OCI-LY3 (cell line): ENCODE data around the gene VCL.

ENCODE experiments used
- H2AFZ ChIP-seq: fragments of 200-600, 300-600 bp; shearing (Covaris generic); 2 replicates; pipeline ENCODE4 v1.6.0; 2014; ENCODE audit warnings: antibody characterized with exemption, low read depth, low read length
- H3K27ac ChIP-seq: fragments of 200-600, 300-600 bp; sonication (generic); 2 replicates; pipeline ENCODE4 v1.5.1; 2014; ENCODE audit warnings: mild to moderate bottlenecking, low read length, moderate library complexity, mixed read lengths
- H3K27me3 ChIP-seq: fragments of 200-600, 300-600 bp; sonication (generic); 2 replicates; pipeline ENCODE4 v1.6.1; 2014; ENCODE audit warnings: low read depth, low read length, mixed read lengths
- H3K36me3 ChIP-seq: fragments of 200-600, 300-600 bp; sonication (generic); replicated peaks from 2 replicates; pipeline ENCODE3; 2014; ENCODE audit warnings: low read depth, low read length, mixed read lengths
- H3K4me1 ChIP-seq: fragments of 300-600, 200-600 bp; sonication (generic); 2 replicates; pipeline ENCODE4 v1.6.1; 2014; ENCODE audit warnings: low read length, mixed read lengths
- H3K4me2 ChIP-seq: fragments of 200-600, 300-600 bp; sonication (generic); 2 replicates; pipeline ENCODE4 v1.6.1; 2014; ENCODE audit warnings: low read length, mixed read lengths
- H3K4me3 ChIP-seq: fragments of 300-600, 200-600 bp; sonication (generic); 2 replicates; pipeline ENCODE4 v1.5.1; 2014; ENCODE audit warnings: antibody characterized with exemption, mild to moderate bottlenecking, low read length, moderate library complexity
- H3K79me2 ChIP-seq: fragments of 300-600, 200-600 bp; shearing (Covaris generic); 2 replicates; pipeline ENCODE4 v1.6.1; 2014; ENCODE audit warnings: mild to moderate bottlenecking, low read length, mixed read lengths
- H3K9ac ChIP-seq: fragments of 300-600, 200-600 bp; shearing (Covaris generic); 2 replicates; pipeline ENCODE4 v1.6.0; 2014; ENCODE audit warnings: mild to moderate bottlenecking, low read length, moderate library complexity
- H3K9me3 ChIP-seq: fragments of 200-600, 300-600 bp; shearing (Covaris generic); 2 replicates; pipeline ENCODE4 v1.6.1; 2014; ENCODE audit warnings: low read length, mixed read lengths; ENCODE audit not compliant: insufficient read depth
- H4K20me1 ChIP-seq: fragments of 200-600, 300-600 bp; sonication (generic); 2 replicates; pipeline ENCODE4 v1.6.1; 2016; ENCODE audit warnings: low read length, mixed read lengths; ENCODE audit not compliant: insufficient read depth
- EZH2phosphoT487 ChIP-seq: fragments of 200-600 bp; shearing (Covaris generic); IDR thresholded peaks from 2 replicates; pipeline ENCODE4 v1.6.1; 2018; ENCODE audit warnings: antibody characterized with exemption, mixed run types, low read depth
- TF ChIP-seq, protein P1 (sequence below): fragments of 200-600, 300-600 bp; sonication (generic); IDR thresholded peaks from 2 replicates; pipeline ENCODE4 v1.5.1; 2014; ENCODE audit warnings: antibody characterized with exemption, low read length, low read depth

VCL gene

DNA sequence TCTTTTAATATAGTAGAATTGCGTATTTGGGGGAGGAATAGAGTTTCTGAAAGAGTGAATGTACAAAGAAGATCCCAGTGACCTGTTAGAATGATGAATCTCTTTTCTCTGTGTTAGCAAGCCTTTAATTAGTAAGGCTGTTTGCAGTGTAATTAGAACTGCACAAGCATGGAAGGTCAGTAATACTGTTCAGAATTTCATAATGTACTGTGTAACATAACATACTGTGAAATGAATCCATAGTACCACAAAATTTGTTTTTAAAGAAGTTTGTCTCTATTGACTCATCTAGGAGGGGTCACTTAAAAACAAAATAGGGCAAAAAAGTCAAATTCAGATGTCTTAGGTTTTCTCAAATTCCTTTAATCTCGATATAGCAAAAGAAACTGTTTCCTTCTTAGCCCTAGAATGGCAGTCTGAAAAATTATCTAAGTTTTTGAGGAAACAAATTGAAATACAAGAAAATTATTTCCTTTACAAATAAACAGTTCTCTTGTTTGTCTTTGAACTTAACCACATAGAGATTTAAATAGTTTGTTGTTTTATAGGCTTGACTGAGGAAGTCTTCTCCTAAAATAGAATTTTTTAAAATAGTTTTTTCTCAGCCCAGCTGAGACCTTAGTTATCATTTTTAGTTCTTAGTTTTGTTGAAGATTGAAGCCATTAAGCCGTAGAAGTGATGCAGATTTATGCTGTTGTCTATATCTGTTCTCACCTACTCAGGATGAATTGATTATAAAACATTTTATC lies 165.6 kb downstream of the VCL start:
- H3K4me2 ChIP-seq: no peak overlapping the region
- no peaks in the 10 kb centered on the region for H3K79me2 ChIP-seq
- H2AFZ ChIP-seq: no peak overlapping the region
- H3K27me3 ChIP-seq: no peaks in the 10 kb centered on the region
- H3K4me1 ChIP-seq: peaks cover 9% of the 10 kb centered on the region
- TF ChIP-seq, protein P1, sequence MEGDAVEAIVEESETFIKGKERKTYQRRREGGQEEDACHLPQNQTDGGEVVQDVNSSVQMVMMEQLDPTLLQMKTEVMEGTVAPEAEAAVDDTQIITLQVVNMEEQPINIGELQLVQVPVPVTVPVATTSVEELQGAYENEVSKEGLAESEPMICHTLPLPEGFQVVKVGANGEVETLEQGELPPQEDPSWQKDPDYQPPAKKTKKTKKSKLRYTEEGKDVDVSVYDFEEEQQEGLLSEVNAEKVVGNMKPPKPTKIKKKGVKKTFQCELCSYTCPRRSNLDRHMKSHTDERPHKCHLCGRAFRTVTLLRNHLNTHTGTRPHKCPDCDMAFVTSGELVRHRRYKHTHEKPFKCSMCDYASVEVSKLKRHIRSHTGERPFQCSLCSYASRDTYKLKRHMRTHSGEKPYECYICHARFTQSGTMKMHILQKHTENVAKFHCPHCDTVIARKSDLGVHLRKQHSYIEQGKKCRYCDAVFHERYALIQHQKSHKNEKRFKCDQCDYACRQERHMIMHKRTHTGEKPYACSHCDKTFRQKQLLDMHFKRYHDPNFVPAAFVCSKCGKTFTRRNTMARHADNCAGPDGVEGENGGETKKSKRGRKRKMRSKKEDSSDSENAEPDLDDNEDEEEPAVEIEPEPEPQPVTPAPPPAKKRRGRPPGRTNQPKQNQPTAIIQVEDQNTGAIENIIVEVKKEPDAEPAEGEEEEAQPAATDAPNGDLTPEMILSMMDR: no peak
- TF ChIP-seq EZH2phosphoT487: no peak
- no peak overlapping the region for H3K9ac ChIP-seq
- no peaks in the 10 kb centered on the region for H3K9me3 ChIP-seq
- H3K4me3 ChIP-seq: no peak overlapping the region
- H3K36me3 ChIP-seq: no peaks in the 10 kb centered on the region
- no peak overlapping the region for H3K27ac ChIP-seq
- no peaks in the 10 kb centered on the region for H4K20me1 ChIP-seq

DNA sequence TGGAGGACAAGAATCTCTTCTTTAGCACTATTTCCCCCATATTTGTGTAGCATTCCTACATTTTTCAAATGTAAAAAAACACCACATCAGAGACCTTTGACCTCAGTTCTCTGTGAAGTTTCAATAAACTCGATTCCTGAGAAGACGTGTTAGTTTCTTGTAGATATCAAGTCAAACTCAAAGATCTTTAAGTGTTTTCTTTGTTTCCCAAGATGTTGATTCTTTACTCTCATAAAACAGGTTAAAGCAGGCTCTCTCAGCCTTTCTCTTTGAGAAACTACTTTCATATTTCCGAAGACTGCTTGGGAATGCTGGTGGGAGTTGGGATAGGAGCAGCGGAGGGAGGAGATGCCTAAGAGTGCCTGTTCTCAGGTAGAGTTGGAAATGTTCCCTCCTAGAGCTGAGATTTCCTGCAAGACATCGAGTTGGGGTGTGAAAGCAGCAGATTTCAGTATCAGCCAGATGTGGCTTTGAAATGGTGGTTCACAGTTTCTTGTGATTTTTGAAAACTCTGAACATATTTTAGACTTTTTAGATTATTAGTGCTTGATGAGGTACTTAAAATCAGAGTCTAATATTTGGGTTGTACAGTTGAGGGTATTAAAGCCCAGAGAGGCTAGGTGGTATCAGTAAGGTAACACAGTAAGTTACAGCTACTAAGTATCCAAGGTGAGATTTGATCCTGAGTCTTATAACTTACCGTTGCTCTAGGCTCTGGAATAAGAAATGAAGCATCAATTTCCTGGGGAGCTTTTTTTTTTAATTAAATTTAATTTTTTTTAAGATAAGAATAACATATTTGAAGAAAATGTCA lies 167.0 kb downstream of the VCL start:
- Histone ChIP-seq H4K20me1 (no peaks in the 10 kb centered on the region), H3K9me3 (no peaks in the 10 kb centered on the region), H3K9ac (no peak overlapping the region), H3K4me2 (no peak overlapping the region), H3K36me3 (no peaks in the 10 kb centered on the region), H2AFZ (no peak overlapping the region), H3K27me3 (no peaks in the 10 kb centered on the region), H3K4me3 (no peak overlapping the region), H3K79me2 (no peaks in the 10 kb centered on the region), H3K27ac (no peak overlapping the region), H3K4me1 (peaks cover 9% of the 10 kb centered on the region)
- TF ChIP-seq EZH2phosphoT487: no peak
- TF ChIP-seq, protein P1: no peak

DNA sequence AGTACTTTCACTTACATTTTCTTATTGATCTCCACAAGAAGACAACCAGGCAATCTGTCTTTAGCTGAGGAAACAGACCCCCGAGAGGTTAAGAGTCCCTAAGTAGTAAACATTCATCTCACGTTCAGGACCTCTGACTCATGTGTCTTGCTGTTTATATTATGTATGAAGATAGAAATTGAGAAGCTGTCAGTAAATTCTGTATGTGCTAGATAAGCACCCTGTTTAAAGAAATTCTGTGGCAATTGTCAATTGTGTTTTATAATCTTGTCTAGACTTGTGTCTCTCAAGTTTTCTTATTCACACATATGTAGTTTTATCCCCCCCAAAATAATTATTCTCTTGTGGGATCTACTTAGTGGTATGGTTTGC lies 167.6 kb downstream of the VCL start:
- H3K4me3 ChIP-seq: no peak overlapping the region

DNA sequence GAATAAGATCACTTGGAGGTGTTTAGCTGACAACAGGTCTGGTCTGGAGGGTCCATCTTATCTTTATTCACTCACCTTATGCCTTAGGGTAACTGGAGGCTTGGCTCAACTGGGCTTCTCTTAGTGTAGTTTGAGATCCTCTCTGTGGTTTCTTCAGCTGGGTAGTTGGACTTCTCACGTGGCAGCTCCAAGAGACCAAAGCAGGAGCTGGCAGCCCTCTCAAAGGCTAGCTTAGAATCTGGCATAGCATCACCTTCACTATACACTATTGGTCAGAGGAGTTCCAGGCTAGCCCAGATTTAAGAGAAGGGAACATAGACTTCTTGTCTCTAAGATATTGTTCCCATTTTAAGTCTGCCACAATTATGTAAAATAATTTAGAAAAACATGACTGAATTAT lies 169.5 kb downstream of the VCL start:
- no peak overlapping the region for H3K4me2 ChIP-seq
- H3K27ac ChIP-seq: no peak overlapping the region
- H3K4me3 ChIP-seq: no peak overlapping the region

More for the DNA sequence above, 167.6 kb downstream of the VCL start:
- no peak overlapping the region for H3K9ac ChIP-seq
- H3K4me2 ChIP-seq: no peak overlapping the region
- H3K4me1 ChIP-seq: peaks cover 9% of the 10 kb centered on the region
- H4K20me1 ChIP-seq: no peaks in the 10 kb centered on the region
- no peaks in the 10 kb centered on the region for H3K36me3 ChIP-seq
- H3K79me2 ChIP-seq: no peaks in the 10 kb centered on the region
- TF ChIP-seq, protein P1: no peak
- no peak for TF ChIP-seq EZH2phosphoT487
- H2AFZ ChIP-seq: no peak overlapping the region
- H3K27ac ChIP-seq: no peak overlapping the region
- no peaks in the 10 kb centered on the region for H3K9me3 ChIP-seq
- no peaks in the 10 kb centered on the region for H3K27me3 ChIP-seq

More for the DNA sequence above, 169.5 kb downstream of the VCL start:
- no peaks in the 10 kb centered on the region for H3K79me2 ChIP-seq
- H3K36me3 ChIP-seq: no peaks in the 10 kb centered on the region
- H4K20me1 ChIP-seq: no peaks in the 10 kb centered on the region
- no peak overlapping the region for H3K9ac ChIP-seq
- no peak for TF ChIP-seq EZH2phosphoT487
- TF ChIP-seq, protein P1: no peak
- H2AFZ ChIP-seq: no peak overlapping the region
- H3K4me1 ChIP-seq: peaks cover 9% of the 10 kb centered on the region
- H3K27me3 ChIP-seq: no peaks in the 10 kb centered on the region
- no peaks in the 10 kb centered on the region for H3K9me3 ChIP-seq
